CD14-positive monocyte (primary cell): ENCODE results near the gene CELF5. TPM values are rescaled to one million over a fixed set of nuclear protein-coding genes. Genes with fewer than 3 reads are reported as not detected.
"Not testable (repeated sequence)": the region's sequence is repeated elsewhere in the genome, so short reads cannot be mapped to it uniquely, and the experiment has no call there.

Experiments
- DNase-seq, 3 donors: peaks; one replicate each; pipeline ENCODE4 v3.0.0-alpha.2; 2011 to 2022
- H2AFZ ChIP-seq: 2 replicates; pipeline ENCODE4 v1.6.0; 2012; ENCODE audit warnings: mild to moderate bottlenecking, low read depth, low read length, inconsistent platforms; ENCODE audit not compliant: insufficient read depth, poor library complexity, severe bottlenecking
- H3K27ac ChIP-seq, 2 donors: 1 replicate in 1 of 2; 2 replicates in 1 of 2; pipeline ENCODE4 v1.5.1; 2012 to 2013; ENCODE audit warnings: low read length in 2 of 2, control low read depth in 1 of 2, inconsistent platforms in 1 of 2, low read depth in 1 of 2, mild to moderate bottlenecking in 1 of 2
- H3K27me3 ChIP-seq, 2 donors: one replicate each; pipeline versions ENCODE4 v1.6.0 to v1.6.1; 2011 to 2013; ENCODE audit warnings: low read length in 2 of 2; ENCODE audit not compliant: control insufficient read depth in 2 of 2, insufficient read depth in 2 of 2
- H3K36me3 ChIP-seq, 2 donors: replicated peaks in 1 of 2; 1 replicate in 1 of 2; 2 replicates in 1 of 2; pipeline versions ENCODE4 v1.5.1 to v1.6.1; 2012 to 2013; ENCODE audit warnings: low read length in 2 of 2, control low read depth in 1 of 2, inconsistent platforms in 1 of 2, mild to moderate bottlenecking in 1 of 2; ENCODE audit not compliant: insufficient read depth in 2 of 2, control insufficient read depth in 1 of 2
- H3K4me1 ChIP-seq, 2 donors: 1 replicate in 1 of 2; 2 replicates in 1 of 2; pipeline versions ENCODE4 v1.5.1 to v1.6.1; 2012 to 2013; ENCODE audit warnings: low read length in 2 of 2, control low read depth in 1 of 2, inconsistent platforms in 1 of 2, mild to moderate bottlenecking in 1 of 2, moderate library complexity in 1 of 2; ENCODE audit not compliant: insufficient read depth in 2 of 2, control insufficient read depth in 1 of 2
- H3K4me2 ChIP-seq: replicated peaks from 2 replicates; pipeline ENCODE3; 2012; ENCODE audit warnings: low read length, moderate library complexity, mild to moderate bottlenecking; ENCODE audit not compliant: poor library complexity, severe bottlenecking; ENCODE audit errors: extremely low read depth
- H3K4me3 ChIP-seq, 3 experiments: fragments of 200-600 bp in 1 of 3; sonication (generic) in 1 of 3; replicated peaks in 1 of 3; 1 replicate in 2 of 3; 2 replicates in 1 of 3; pipeline ENCODE4 v1.5.1; 2011 to 2013; ENCODE audit warnings: low read length in 3 of 3, mild to moderate bottlenecking in 3 of 3, control low read depth in 2 of 3, low read depth in 2 of 3, inconsistent platforms in 1 of 3, moderate library complexity in 1 of 3
- H3K79me2 ChIP-seq: 2 replicates; pipeline ENCODE4 v1.6.0; 2012; ENCODE audit warnings: mild to moderate bottlenecking, control low read depth, inconsistent platforms, low read length, moderate library complexity; ENCODE audit not compliant: insufficient read depth
- H3K9ac ChIP-seq: 2 replicates; pipeline ENCODE4 v1.6.0; 2017; ENCODE audit warnings: low read length, mild to moderate bottlenecking; ENCODE audit not compliant: insufficient read depth, poor library complexity, severe bottlenecking
- H3K9me3 ChIP-seq, 2 donors: replicated peaks in 1 of 2; 1 replicate in 1 of 2; 2 replicates in 1 of 2; pipeline versions ENCODE4 v1.5.1 to v1.6.1; 2012 to 2013; ENCODE audit warnings: low read length in 2 of 2, control low read depth in 1 of 2; ENCODE audit not compliant: control insufficient read depth in 1 of 2, insufficient read depth in 1 of 2
- H4K20me1 ChIP-seq: 2 replicates; pipeline ENCODE4 v1.6.0; 2012; ENCODE audit warnings: mild to moderate bottlenecking, low read length, control low read depth, moderate library complexity; ENCODE audit not compliant: insufficient read depth
- H3K27ac Mint-ChIP-seq, 7 donors: one replicate each; pipeline ENCODE4 v1.8.0; 2020; ENCODE audit warnings: mild to moderate bottlenecking in 7 of 7, mixed read lengths in 7 of 7, moderate library complexity in 6 of 7, inconsistent platforms in 2 of 7
- H3K27me3 Mint-ChIP-seq, 3 donors: one replicate each; pipeline ENCODE4 v1.8.0; 2021 to 2022; ENCODE audit warnings: low read depth in 3 of 3, mild to moderate bottlenecking in 3 of 3, mixed read lengths in 3 of 3, moderate library complexity in 3 of 3, inconsistent platforms in 1 of 3
- H3K36me3 Mint-ChIP-seq, 2 donors: one replicate each; pipeline ENCODE4 v1.8.0; 2020; ENCODE audit warnings: mixed read lengths in 2 of 2, inconsistent platforms in 1 of 2, mild to moderate bottlenecking in 1 of 2
- H3K4me1 Mint-ChIP-seq: one replicate; pipeline ENCODE4 v1.8.0; 2020; ENCODE audit warnings: mild to moderate bottlenecking, mixed read lengths
- H3K4me3 Mint-ChIP-seq, 2 donors: one replicate each; pipeline ENCODE4 v1.8.0; 2020; ENCODE audit warnings: mild to moderate bottlenecking in 2 of 2, mixed read lengths in 2 of 2, moderate library complexity in 1 of 2
- H3K9me3 Mint-ChIP-seq, 7 donors: one replicate each; pipeline ENCODE4 v1.8.0; 2020 to 2022; ENCODE audit warnings: mixed read lengths in 7 of 7, mild to moderate bottlenecking in 6 of 7, moderate library complexity in 6 of 7, inconsistent platforms in 2 of 7
- WGBS: methylation state at CpG from one replicate; pipeline ENCODE4 v1.1.5; 2013; ENCODE audit warnings: missing lambda C conversion rate; ENCODE audit not compliant: insufficient coverage; 5-methylcytosine and 5-hydroxymethylcytosine counted together
- intact Hi-C, 2 donors: fragments of 100-400 bp; cut with micrococcal nuclease; formaldehyde crosslinking; loops; one replicate each; pipeline versions ENCODE4 v1.15.0 to v1.15.1; 2023
- polyA plus RNA-seq, 3 donors: library from polyadenylated mRNA; depleted of rRNA in 1 of 3; unstranded in 2 of 3; stranded (reverse) in 1 of 3; fragments of 300-500 nt in 2 of 3; fragments of >200 nt in 1 of 3; fragmentation: Illumina TruSeq in 2 of 3; gene quantifications; 1 replicate in 2 of 3; 2 replicates in 1 of 3; pipeline ENCODE4 v1.2.3, GENCODE V29; 2012 to 2021
- TF ChIP-seq, protein P1 (sequence below): fragments of 200-600 bp; IDR thresholded peaks from one replicate; pipeline ENCODE4 v1.8.0; 2022; ENCODE audit warnings: antibody characterized with exemption, mild to moderate bottlenecking

Gene CELF5
- polyA plus RNA-seq, 3 donors = not detected

GRCh38 chr19:3296446-3296845 lies 72.0 kb downstream of the CELF5 start:
- TF ChIP-seq, protein P1, sequence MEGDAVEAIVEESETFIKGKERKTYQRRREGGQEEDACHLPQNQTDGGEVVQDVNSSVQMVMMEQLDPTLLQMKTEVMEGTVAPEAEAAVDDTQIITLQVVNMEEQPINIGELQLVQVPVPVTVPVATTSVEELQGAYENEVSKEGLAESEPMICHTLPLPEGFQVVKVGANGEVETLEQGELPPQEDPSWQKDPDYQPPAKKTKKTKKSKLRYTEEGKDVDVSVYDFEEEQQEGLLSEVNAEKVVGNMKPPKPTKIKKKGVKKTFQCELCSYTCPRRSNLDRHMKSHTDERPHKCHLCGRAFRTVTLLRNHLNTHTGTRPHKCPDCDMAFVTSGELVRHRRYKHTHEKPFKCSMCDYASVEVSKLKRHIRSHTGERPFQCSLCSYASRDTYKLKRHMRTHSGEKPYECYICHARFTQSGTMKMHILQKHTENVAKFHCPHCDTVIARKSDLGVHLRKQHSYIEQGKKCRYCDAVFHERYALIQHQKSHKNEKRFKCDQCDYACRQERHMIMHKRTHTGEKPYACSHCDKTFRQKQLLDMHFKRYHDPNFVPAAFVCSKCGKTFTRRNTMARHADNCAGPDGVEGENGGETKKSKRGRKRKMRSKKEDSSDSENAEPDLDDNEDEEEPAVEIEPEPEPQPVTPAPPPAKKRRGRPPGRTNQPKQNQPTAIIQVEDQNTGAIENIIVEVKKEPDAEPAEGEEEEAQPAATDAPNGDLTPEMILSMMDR = no peak
- H3K9me3 Mint-ChIP-seq = peaks cover 9 to 16% (median 10%) of the 10 kb centered on the region in 7 donors
- Histone ChIP-seq H3K27ac (no peak overlapping the region), H3K9me3 (peaks cover 10 to 11% of the 10 kb centered on the region in 2 donors), H4K20me1 (no peaks in the 10 kb centered on the region), H3K9ac (no peak overlapping the region), H3K27me3 (no peaks in the 10 kb centered on the region), H2AFZ (no peak overlapping the region), H3K79me2 (no peaks in the 10 kb centered on the region), H3K4me1 (no peaks in the 10 kb centered on the region), H3K4me2 (no peak overlapping the region), H3K4me3 (no peak overlapping the region), H3K36me3 (no peaks in the 10 kb centered on the region)
- intact Hi-C loops = no loop called here
- H3K27me3 Mint-ChIP-seq = peaks cover 5 to 24% (median 7%) of the 10 kb centered on the region in 3 donors
- H3K4me1 Mint-ChIP-seq = no peaks in the 10 kb centered on the region
- WGBS = 90% methylated on average over 16 of the region's 19 CpGs
- H3K36me3 Mint-ChIP-seq = no peaks in the 10 kb centered on the region
- no peak for DNase-seq
- H3K27ac Mint-ChIP-seq = no peak overlapping the region
- no peak overlapping the region for H3K4me3 Mint-ChIP-seq

- Histone ChIP-seq H2AFZ (no peak overlapping the region), H3K4me1 (no peaks in the 10 kb centered on the region), H4K20me1 (no peaks in the 10 kb centered on the region), H3K9ac (no peak overlapping the region), H3K4me2 (no peak overlapping the region), H3K9me3 (peaks cover 15 to 22% of the 10 kb centered on the region in 2 donors), H3K27ac (no peak overlapping the region), H3K79me2 (no peaks in the 10 kb centered on the region), H3K4me3 (no peak overlapping the region), H3K36me3 (no peaks in the 10 kb centered on the region), H3K27me3 (no peaks in the 10 kb centered on the region)
- H3K27ac Mint-ChIP-seq = peak overlapping the region in 1 of 7 donors; percentile 54
- 93% methylated on average over 4 of the region's 6 CpGs for WGBS
- intact Hi-C loops = no loop called here
- no peaks in the 10 kb centered on the region for H3K4me1 Mint-ChIP-seq
- H3K9me3 Mint-ChIP-seq = peaks cover 13 to 26% (median 17%) of the 10 kb centered on the region in 7 donors
- TF ChIP-seq, protein P1 = no peak
- H3K36me3 Mint-ChIP-seq = no peaks in the 10 kb centered on the region
- no peak overlapping the region for H3K4me3 Mint-ChIP-seq
- DNase-seq = no peak
- H3K27me3 Mint-ChIP-seq = peaks cover 7 to 14% (median 11%) of the 10 kb centered on the region in 3 donors
Observed at GRCh38 chr19:3298853-3299449, 74.5 kb downstream of the CELF5 start.

DNA sequence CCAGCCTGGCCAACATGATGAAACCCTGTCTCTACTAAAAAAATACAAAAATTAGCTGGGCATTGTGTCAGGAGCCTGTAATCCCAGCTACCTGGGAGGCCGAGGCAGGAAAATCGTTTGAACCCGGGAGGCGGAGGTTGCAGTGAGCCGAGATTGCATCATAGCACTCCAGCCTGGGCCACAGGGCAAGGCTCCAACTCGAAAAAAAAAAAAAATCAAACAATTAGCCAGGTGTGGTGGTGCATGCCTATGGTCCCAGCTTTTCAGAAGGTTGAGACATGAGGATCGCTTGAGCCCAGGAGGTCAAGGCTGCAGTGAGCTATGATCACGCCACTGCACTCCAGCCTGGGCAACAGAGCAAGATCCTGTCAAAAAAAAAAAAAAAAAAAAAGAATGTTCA lies 76.1 kb downstream of the CELF5 start:
- H3K4me3 Mint-ChIP-seq, H3K79me2 ChIP-seq, H3K4me3 ChIP-seq, H3K9ac ChIP-seq, H3K4me1 Mint-ChIP-seq, H3K4me1 ChIP-seq, H3K27ac ChIP-seq, H3K27me3 ChIP-seq, H3K36me3 ChIP-seq, DNase-seq, H2AFZ ChIP-seq, H3K36me3 Mint-ChIP-seq, H4K20me1 ChIP-seq, H3K4me2 ChIP-seq, intact Hi-C loops: not testable (repeated sequence)
- Mint-ChIP-seq H3K27ac (peak overlapping the region in 1 of 7 donors; percentile 10), H3K9me3 (peaks cover 13 to 26% (median 19%) of the 10 kb centered on the region in 7 donors), H3K27me3 (peaks cover 8 to 13% (median 11%) of the 10 kb centered on the region in 3 donors)
- peaks cover 15 to 22% of the 10 kb centered on the region in 2 donors for H3K9me3 ChIP-seq
- 67% methylated on average over 7 of the region's 8 CpGs for WGBS
